PC-9 (cell line): Measurements from ENCODE around the gene CAPN9.

Experiments
- EZH2 ChIP-seq: fragments of 200-600 bp; sonication (generic); IDR thresholded peaks from 2 replicates; pipeline ENCODE4 v1.8.0; 2017; ENCODE audit warnings: antibody characterized with exemption, low read depth
- TF ChIP-seq, protein P1 (sequence below): fragments of 200-600 bp; sonication (generic); conservative IDR thresholded peaks from 2 replicates; pipeline ENCODE4 v1.6.1; 2017; ENCODE audit warnings: mixed run types, antibody characterized with exemption, mild to moderate bottlenecking, moderate library complexity

DNA sequence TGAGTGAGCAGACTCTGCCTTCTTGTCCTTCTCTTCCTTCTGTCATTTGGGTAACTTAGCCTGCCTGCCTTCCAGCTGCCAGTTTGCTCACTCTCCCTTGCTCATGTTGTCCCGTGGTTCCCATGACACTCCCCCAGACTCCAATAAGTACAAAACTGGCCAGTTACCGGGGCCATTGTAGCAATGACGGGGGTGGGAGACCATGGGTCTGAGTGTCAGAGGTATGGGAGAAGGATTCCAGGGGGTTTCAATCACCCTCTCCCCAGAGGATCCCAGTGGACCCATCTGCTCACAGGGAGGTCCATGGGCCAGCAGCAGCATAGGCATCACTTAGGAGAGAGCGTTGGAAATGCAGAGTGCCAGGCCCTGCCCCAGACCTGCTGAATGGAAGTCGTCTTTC, 51.3 kb downstream of the CAPN9 start:
- TF ChIP-seq, protein P1, sequence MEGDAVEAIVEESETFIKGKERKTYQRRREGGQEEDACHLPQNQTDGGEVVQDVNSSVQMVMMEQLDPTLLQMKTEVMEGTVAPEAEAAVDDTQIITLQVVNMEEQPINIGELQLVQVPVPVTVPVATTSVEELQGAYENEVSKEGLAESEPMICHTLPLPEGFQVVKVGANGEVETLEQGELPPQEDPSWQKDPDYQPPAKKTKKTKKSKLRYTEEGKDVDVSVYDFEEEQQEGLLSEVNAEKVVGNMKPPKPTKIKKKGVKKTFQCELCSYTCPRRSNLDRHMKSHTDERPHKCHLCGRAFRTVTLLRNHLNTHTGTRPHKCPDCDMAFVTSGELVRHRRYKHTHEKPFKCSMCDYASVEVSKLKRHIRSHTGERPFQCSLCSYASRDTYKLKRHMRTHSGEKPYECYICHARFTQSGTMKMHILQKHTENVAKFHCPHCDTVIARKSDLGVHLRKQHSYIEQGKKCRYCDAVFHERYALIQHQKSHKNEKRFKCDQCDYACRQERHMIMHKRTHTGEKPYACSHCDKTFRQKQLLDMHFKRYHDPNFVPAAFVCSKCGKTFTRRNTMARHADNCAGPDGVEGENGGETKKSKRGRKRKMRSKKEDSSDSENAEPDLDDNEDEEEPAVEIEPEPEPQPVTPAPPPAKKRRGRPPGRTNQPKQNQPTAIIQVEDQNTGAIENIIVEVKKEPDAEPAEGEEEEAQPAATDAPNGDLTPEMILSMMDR: no peak
- no peak for TF ChIP-seq EZH2
